OCI-LY3 (cell line): Measurements from ENCODE around the gene LAMA3.

Source experiments
- H2AFZ ChIP-seq: fragments of 200-600, 300-600 bp; shearing (Covaris generic); 2 replicates; pipeline ENCODE4 v1.6.0; 2014; ENCODE audit warnings: antibody characterized with exemption, low read depth, low read length
- H3K27ac ChIP-seq: fragments of 200-600, 300-600 bp; sonication (generic); 2 replicates; pipeline ENCODE4 v1.5.1; 2014; ENCODE audit warnings: mild to moderate bottlenecking, low read length, moderate library complexity, mixed read lengths
- H3K27me3 ChIP-seq: fragments of 200-600, 300-600 bp; sonication (generic); 2 replicates; pipeline ENCODE4 v1.6.1; 2014; ENCODE audit warnings: low read depth, low read length, mixed read lengths
- H3K36me3 ChIP-seq: fragments of 200-600, 300-600 bp; sonication (generic); replicated peaks from 2 replicates; pipeline ENCODE3; 2014; ENCODE audit warnings: low read depth, low read length, mixed read lengths
- H3K4me1 ChIP-seq: fragments of 300-600, 200-600 bp; sonication (generic); 2 replicates; pipeline ENCODE4 v1.6.1; 2014; ENCODE audit warnings: low read length, mixed read lengths
- H3K4me2 ChIP-seq: fragments of 200-600, 300-600 bp; sonication (generic); 2 replicates; pipeline ENCODE4 v1.6.1; 2014; ENCODE audit warnings: low read length, mixed read lengths
- H3K4me3 ChIP-seq: fragments of 300-600, 200-600 bp; sonication (generic); 2 replicates; pipeline ENCODE4 v1.5.1; 2014; ENCODE audit warnings: antibody characterized with exemption, mild to moderate bottlenecking, low read length, moderate library complexity
- H3K79me2 ChIP-seq: fragments of 300-600, 200-600 bp; shearing (Covaris generic); 2 replicates; pipeline ENCODE4 v1.6.1; 2014; ENCODE audit warnings: mild to moderate bottlenecking, low read length, mixed read lengths
- H3K9ac ChIP-seq: fragments of 300-600, 200-600 bp; shearing (Covaris generic); 2 replicates; pipeline ENCODE4 v1.6.0; 2014; ENCODE audit warnings: mild to moderate bottlenecking, low read length, moderate library complexity
- H3K9me3 ChIP-seq: fragments of 200-600, 300-600 bp; shearing (Covaris generic); 2 replicates; pipeline ENCODE4 v1.6.1; 2014; ENCODE audit warnings: low read length, mixed read lengths; ENCODE audit not compliant: insufficient read depth
- H4K20me1 ChIP-seq: fragments of 200-600, 300-600 bp; sonication (generic); 2 replicates; pipeline ENCODE4 v1.6.1; 2016; ENCODE audit warnings: low read length, mixed read lengths; ENCODE audit not compliant: insufficient read depth
- EZH2phosphoT487 ChIP-seq: fragments of 200-600 bp; shearing (Covaris generic); IDR thresholded peaks from 2 replicates; pipeline ENCODE4 v1.6.1; 2018; ENCODE audit warnings: antibody characterized with exemption, mixed run types, low read depth
- TF ChIP-seq, protein P1 (sequence below): fragments of 200-600, 300-600 bp; sonication (generic); IDR thresholded peaks from 2 replicates; pipeline ENCODE4 v1.5.1; 2014; ENCODE audit warnings: antibody characterized with exemption, low read length, low read depth

LAMA3 gene

DNA sequence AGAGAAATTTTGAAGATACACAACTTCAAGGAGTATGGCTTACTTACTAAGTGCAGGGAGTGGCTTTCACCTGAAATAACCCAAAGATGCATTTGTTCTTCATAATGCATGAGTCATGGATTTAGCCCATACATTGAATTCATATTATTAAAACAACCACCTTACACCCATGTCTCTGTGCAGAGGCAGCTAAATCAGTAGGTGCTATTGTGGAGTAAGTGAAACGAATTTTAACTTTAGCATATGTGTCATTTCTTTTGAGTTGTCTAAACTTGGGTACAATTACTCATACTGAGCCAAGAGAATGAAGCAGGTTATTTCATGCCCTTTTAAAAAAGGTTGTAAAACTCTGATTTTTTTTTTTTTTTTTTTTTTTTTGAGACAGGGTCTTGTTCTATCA, 15.5 kb upstream of the LAMA3 start:
- Histone ChIP-seq H2AFZ (no peak overlapping the region), H3K36me3 (no peaks in the 10 kb centered on the region), H3K9me3 (no peaks in the 10 kb centered on the region), H3K4me3 (no peak overlapping the region), H4K20me1 (no peaks in the 10 kb centered on the region), H3K4me2 (no peak overlapping the region), H3K27ac (no peak overlapping the region), H3K9ac (no peak overlapping the region), H3K27me3 (peaks cover 26% of the 10 kb centered on the region), H3K79me2 (no peaks in the 10 kb centered on the region), H3K4me1 (no peaks in the 10 kb centered on the region)
- TF ChIP-seq EZH2phosphoT487 = no peak
- TF ChIP-seq, protein P1, sequence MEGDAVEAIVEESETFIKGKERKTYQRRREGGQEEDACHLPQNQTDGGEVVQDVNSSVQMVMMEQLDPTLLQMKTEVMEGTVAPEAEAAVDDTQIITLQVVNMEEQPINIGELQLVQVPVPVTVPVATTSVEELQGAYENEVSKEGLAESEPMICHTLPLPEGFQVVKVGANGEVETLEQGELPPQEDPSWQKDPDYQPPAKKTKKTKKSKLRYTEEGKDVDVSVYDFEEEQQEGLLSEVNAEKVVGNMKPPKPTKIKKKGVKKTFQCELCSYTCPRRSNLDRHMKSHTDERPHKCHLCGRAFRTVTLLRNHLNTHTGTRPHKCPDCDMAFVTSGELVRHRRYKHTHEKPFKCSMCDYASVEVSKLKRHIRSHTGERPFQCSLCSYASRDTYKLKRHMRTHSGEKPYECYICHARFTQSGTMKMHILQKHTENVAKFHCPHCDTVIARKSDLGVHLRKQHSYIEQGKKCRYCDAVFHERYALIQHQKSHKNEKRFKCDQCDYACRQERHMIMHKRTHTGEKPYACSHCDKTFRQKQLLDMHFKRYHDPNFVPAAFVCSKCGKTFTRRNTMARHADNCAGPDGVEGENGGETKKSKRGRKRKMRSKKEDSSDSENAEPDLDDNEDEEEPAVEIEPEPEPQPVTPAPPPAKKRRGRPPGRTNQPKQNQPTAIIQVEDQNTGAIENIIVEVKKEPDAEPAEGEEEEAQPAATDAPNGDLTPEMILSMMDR = no peak

DNA sequence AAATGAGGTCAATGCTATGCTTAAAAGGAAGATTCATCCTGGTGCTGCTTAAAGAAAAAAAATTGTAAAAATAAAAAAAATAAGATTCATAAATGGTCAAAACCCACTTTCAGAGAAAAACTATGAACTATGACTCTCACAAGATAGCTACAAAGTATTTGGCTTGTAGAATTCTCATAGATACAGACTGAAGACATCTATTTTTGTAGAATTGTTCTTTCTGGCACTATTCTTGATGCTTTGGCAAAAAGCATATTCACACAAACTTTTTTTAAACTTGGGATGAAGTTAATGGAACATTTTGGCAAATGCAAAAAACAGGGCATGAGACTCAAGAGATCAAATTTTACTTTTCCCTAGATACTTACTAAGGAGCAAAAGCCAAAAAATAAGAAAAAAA, 14.0 kb upstream of the LAMA3 start:
- no peak overlapping the region for H3K4me3 ChIP-seq
- no peak overlapping the region for H2AFZ ChIP-seq
- no peaks in the 10 kb centered on the region for H3K9me3 ChIP-seq
- no peak overlapping the region for H3K4me2 ChIP-seq
- no peak overlapping the region for H3K9ac ChIP-seq
- no peaks in the 10 kb centered on the region for H4K20me1 ChIP-seq
- TF ChIP-seq, protein P1 = no peak
- TF ChIP-seq EZH2phosphoT487 = no peak
- peaks cover 20% of the 10 kb centered on the region; the same call in 1 of the 2 replicates for H3K27me3 ChIP-seq
- H3K36me3 ChIP-seq = no peaks in the 10 kb centered on the region
- H3K4me1 ChIP-seq = no peaks in the 10 kb centered on the region
- H3K27ac ChIP-seq = no peak overlapping the region
- H3K79me2 ChIP-seq = no peaks in the 10 kb centered on the region

DNA sequence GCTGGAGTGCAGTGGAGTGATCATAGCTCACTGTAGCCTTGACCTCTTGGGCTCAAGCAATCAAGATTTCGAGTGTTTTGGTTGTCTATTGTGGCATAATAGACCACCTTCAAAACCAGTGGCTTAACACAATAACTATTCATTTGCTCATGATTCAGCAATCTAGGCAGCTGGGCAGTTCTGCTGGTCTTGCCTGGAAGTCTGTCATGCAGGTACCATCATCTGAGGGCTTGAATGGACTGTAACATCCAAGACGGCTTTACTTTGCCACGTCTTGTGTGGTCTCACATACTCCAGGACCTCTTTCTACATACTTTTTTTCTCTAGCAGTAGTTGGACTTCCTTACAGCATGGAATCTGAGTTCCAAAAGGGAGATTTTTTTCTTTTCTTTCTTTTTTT, 13.4 kb upstream of the LAMA3 start:
- H3K36me3 ChIP-seq = no peaks in the 10 kb centered on the region
- no peaks in the 10 kb centered on the region for H4K20me1 ChIP-seq
- no peak for TF ChIP-seq EZH2phosphoT487
- TF ChIP-seq, protein P1 = no peak
- no peak overlapping the region for H3K4me2 ChIP-seq
- H3K27ac ChIP-seq = no peak overlapping the region
- no peaks in the 10 kb centered on the region for H3K79me2 ChIP-seq
- no peak overlapping the region for H3K4me3 ChIP-seq
- no peak overlapping the region for H3K9ac ChIP-seq
- no peak overlapping the region for H2AFZ ChIP-seq
- H3K27me3 ChIP-seq = peaks cover 16% of the 10 kb centered on the region; the same call in 1 of the 2 replicates
- H3K9me3 ChIP-seq = no peaks in the 10 kb centered on the region
- no peaks in the 10 kb centered on the region for H3K4me1 ChIP-seq

DNA sequence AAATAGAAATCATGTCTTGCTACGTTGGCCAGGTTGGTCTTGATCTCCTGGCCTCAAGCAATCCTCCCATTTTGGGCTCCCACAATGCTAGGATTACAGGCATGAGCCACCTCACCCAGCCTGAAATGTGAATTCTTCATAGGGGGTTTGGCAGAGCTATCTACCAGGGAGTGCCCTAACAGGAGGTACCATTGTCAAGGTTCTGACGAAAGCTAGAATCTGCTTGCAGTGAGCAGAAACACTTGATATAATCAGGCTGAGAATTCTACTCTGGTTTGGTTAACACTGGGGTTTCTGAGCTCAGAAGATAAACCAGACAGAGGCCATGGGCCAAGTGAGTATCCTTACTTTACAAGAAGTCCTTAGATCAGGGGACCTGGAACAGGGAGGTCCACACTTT, 7.2 kb upstream of the LAMA3 start:
- TF ChIP-seq, protein P1 = no peak
- no peak for TF ChIP-seq EZH2phosphoT487
- Histone ChIP-seq H3K27me3 (peaks cover 12% of the 10 kb centered on the region; the same call in 1 of the 2 replicates), H3K4me3 (no peak overlapping the region), H3K36me3 (no peaks in the 10 kb centered on the region), H3K9ac (no peak overlapping the region), H4K20me1 (no peaks in the 10 kb centered on the region), H3K79me2 (no peaks in the 10 kb centered on the region), H3K9me3 (no peaks in the 10 kb centered on the region), H3K27ac (no peak overlapping the region), H3K4me2 (peak overlapping the region; percentile 2; the same call in 1 of the 2 replicates), H3K4me1 (peaks cover 6% of the 10 kb centered on the region), H2AFZ (no peak overlapping the region)
